Fibroblast of the aortic adventitia (primary cell): ENCODE results near the gene ZNF710. TPM values are rescaled to one million over a fixed set of nuclear protein-coding genes. Genes with fewer than 3 reads are reported as not detected.
A peak's percentile ranks its signal among the peaks of the same experiment; 100 is the strongest.

ENCODE experiments used
- DNase-seq: peaks from one replicate; pipeline ENCODE4 v3.0.0-alpha.2; 2010; ENCODE audit warnings: low read depth
- H3K4me3 ChIP-seq: 2 replicates; pipeline ENCODE4 v1.5.1; 2011; ENCODE audit warnings: low read depth, mild to moderate bottlenecking, control low read depth, low read length, moderate library complexity
- total RNA-seq: library from RNA; depleted of rRNA; stranded (reverse); fragments of >200 nt; gene quantifications from 2 replicates; pipeline ENCODE4 v1.2.3, GENCODE V29; 2012; ENCODE audit warnings: low replicate concordance
- TF ChIP-seq, protein P1 (sequence below): IDR thresholded peaks from 2 replicates; pipeline ENCODE4 v1.5.1; 2011; ENCODE audit warnings: mild to moderate bottlenecking, low read length, control low read depth, inconsistent platforms; ENCODE audit not compliant: insufficient read depth

ZNF710 gene
- total RNA-seq, 1 donor = 8.7 TPM

- TF ChIP-seq, protein P1, sequence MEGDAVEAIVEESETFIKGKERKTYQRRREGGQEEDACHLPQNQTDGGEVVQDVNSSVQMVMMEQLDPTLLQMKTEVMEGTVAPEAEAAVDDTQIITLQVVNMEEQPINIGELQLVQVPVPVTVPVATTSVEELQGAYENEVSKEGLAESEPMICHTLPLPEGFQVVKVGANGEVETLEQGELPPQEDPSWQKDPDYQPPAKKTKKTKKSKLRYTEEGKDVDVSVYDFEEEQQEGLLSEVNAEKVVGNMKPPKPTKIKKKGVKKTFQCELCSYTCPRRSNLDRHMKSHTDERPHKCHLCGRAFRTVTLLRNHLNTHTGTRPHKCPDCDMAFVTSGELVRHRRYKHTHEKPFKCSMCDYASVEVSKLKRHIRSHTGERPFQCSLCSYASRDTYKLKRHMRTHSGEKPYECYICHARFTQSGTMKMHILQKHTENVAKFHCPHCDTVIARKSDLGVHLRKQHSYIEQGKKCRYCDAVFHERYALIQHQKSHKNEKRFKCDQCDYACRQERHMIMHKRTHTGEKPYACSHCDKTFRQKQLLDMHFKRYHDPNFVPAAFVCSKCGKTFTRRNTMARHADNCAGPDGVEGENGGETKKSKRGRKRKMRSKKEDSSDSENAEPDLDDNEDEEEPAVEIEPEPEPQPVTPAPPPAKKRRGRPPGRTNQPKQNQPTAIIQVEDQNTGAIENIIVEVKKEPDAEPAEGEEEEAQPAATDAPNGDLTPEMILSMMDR = no peak
- no peak overlapping the region for H3K4me3 ChIP-seq
- DNase-seq = no peak
These were observed 7.8 kb upstream of the ZNF710 start for GRCh38 chr15:89993349-89993748.

DNA sequence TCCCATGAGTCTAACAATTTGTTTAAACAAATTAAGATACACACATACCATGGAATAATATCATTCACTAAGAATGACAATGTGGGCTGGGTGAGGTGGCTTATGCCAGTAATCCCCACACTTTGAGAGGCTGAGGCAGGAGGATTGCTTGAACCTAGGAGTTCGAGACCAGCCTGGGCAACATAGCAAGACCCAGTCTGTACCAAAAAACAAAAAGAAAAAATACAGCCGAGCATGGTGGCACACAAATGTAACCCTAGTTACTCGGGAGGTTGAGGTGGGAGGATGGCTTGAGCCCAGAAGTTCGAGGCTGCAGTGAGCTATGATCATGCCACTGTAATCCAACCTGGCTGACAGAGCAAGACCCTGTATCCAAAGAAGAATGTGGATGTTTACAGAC lies 4.0 kb upstream of the ZNF710 start:
- TF ChIP-seq, protein P1 = no peak
- no peak for DNase-seq
- H3K4me3 ChIP-seq = no peak overlapping the region

GRCh38 chr15:89998141-89998661 lies 2.9 kb upstream of the ZNF710 start:
- DNase-seq = peak; percentile 39
- H3K4me3 ChIP-seq = no peak overlapping the region
- TF ChIP-seq, protein P1 = no peak

GRCh38 chr15:89998923-89999675 lies 2.0 kb upstream of the ZNF710 start:
- no peak for DNase-seq
- H3K4me3 ChIP-seq = no peak overlapping the region
- TF ChIP-seq, protein P1 = no peak

GRCh38 chr15:89999676-90000185 lies 1.4 kb upstream of the ZNF710 start:
- TF ChIP-seq, protein P1 = no peak
- DNase-seq = peak; percentile 34

GRCh38 chr15:90000186-90001001 lies 730 bp upstream of the ZNF710 start:
- TF ChIP-seq, protein P1 = no peak
- peak; percentile 28 for DNase-seq
- peak overlapping the region; percentile 75 for H3K4me3 ChIP-seq

More at GRCh38 chr15:89999676-90000185, 1.4 kb upstream of the ZNF710 start:
- peak overlapping the region; percentile 75 for H3K4me3 ChIP-seq
